Trophoblast cell (in vitro differentiated cells and primary cell): Measurements from ENCODE around the gene ADM5.

Experiments
- DNase-seq, 2 donors: peaks; one replicate each; pipeline ENCODE4 v3.0.0-alpha.2; 2016
- H2AFZ ChIP-seq: 2 replicates; pipeline ENCODE4 v1.6.1; 2013; ENCODE audit warnings: low read length, moderate library complexity, mild to moderate bottlenecking; ENCODE audit not compliant: insufficient read depth, poor library complexity
- H2AK5ac ChIP-seq: 2 replicates; pipeline ENCODE4 v1.6.1; 2013; ENCODE audit warnings: mild to moderate bottlenecking, low read length
- H2BK120ac ChIP-seq: 2 replicates; pipeline ENCODE4 v1.6.1; 2013; ENCODE audit warnings: low read length, mild to moderate bottlenecking, moderate library complexity; ENCODE audit not compliant: insufficient read depth, poor library complexity
- H2BK12ac ChIP-seq: 2 replicates; pipeline ENCODE4 v1.6.1; 2013; ENCODE audit warnings: mild to moderate bottlenecking, low read length, moderate library complexity
- H2BK5ac ChIP-seq: 2 replicates; pipeline ENCODE4 v1.6.1; 2013; ENCODE audit warnings: low read length, low read depth, moderate library complexity, mild to moderate bottlenecking; ENCODE audit not compliant: poor library complexity
- H3K14ac ChIP-seq: 2 replicates; pipeline ENCODE4 v1.6.1; 2013; ENCODE audit warnings: mild to moderate bottlenecking, low read length
- H3K18ac ChIP-seq: 2 replicates; pipeline ENCODE4 v1.6.1; 2013; ENCODE audit warnings: mild to moderate bottlenecking, low read length
- H3K23ac ChIP-seq: 2 replicates; pipeline ENCODE4 v1.6.1; 2013; ENCODE audit warnings: low read length
- H3K27ac ChIP-seq: 2 replicates; pipeline ENCODE4 v1.5.1; 2013; ENCODE audit warnings: low read depth, mild to moderate bottlenecking, inconsistent platforms, low read length, moderate library complexity
- H3K27me3 ChIP-seq: 2 replicates; pipeline ENCODE4 v1.6.1; 2013; ENCODE audit warnings: inconsistent platforms, mild to moderate bottlenecking, low read length, moderate library complexity; ENCODE audit not compliant: insufficient read depth
- H3K36me3 ChIP-seq, 2 experiments: 1 replicate in 1 of 2; 2 replicates in 1 of 2; pipeline ENCODE4 v1.6.1; 2013; ENCODE audit warnings: low read length in 2 of 2, mild to moderate bottlenecking in 2 of 2, moderate library complexity in 1 of 2; ENCODE audit not compliant: insufficient read depth in 2 of 2, control insufficient read depth in 1 of 2
- H3K4ac ChIP-seq: 2 replicates; pipeline ENCODE4 v1.6.1; 2013; ENCODE audit warnings: low read depth, mild to moderate bottlenecking, low read length, moderate library complexity
- H3K4me1 ChIP-seq, 2 experiments: 1 replicate in 1 of 2; 2 replicates in 1 of 2; pipeline ENCODE4 v1.6.1; 2013; ENCODE audit warnings: low read length in 2 of 2, mild to moderate bottlenecking in 2 of 2, moderate library complexity in 1 of 2; ENCODE audit not compliant: insufficient read depth in 2 of 2, control insufficient read depth in 1 of 2
- H3K4me2 ChIP-seq: 2 replicates; pipeline ENCODE4 v1.6.1; 2013; ENCODE audit warnings: inconsistent platforms, mild to moderate bottlenecking, low read length, moderate library complexity
- H3K4me3 ChIP-seq: 2 replicates; pipeline ENCODE4 v1.5.1; 2013; ENCODE audit warnings: mild to moderate bottlenecking, low read depth, low read length, inconsistent platforms
- H3K79me1 ChIP-seq: one replicate; pipeline ENCODE4 v1.6.1; 2013; ENCODE audit warnings: low read length
- H3K79me2 ChIP-seq: 2 replicates; pipeline ENCODE4 v1.6.1; 2013; ENCODE audit warnings: low read length, mild to moderate bottlenecking; ENCODE audit not compliant: control insufficient read depth, insufficient read depth, poor library complexity
- H3K9ac ChIP-seq: 2 replicates; pipeline ENCODE4 v1.6.1; 2013; ENCODE audit warnings: mild to moderate bottlenecking, low read length
- H3K9me3 ChIP-seq: 2 replicates; pipeline ENCODE4 v1.6.1; 2013; ENCODE audit warnings: low read depth, mild to moderate bottlenecking, control low read depth, inconsistent platforms, low read length; ENCODE audit not compliant: insufficient read depth
- H4K12ac ChIP-seq: 2 replicates; pipeline ENCODE4 v1.6.1; 2013; ENCODE audit warnings: low read depth, mild to moderate bottlenecking, low read length, moderate library complexity
- H4K8ac ChIP-seq: 2 replicates; pipeline ENCODE4 v1.6.1; 2013; ENCODE audit warnings: low read depth, mild to moderate bottlenecking, low read length, moderate library complexity
- H4K91ac ChIP-seq: one replicate; pipeline ENCODE4 v1.6.1; 2013; ENCODE audit warnings: low read depth, mild to moderate bottlenecking, low read length, moderate library complexity
- WGBS: extraction: QIAGEN DNeasy Blood & Tissue Kit; methylation state at CpG from one replicate; pipeline ENCODE4 v1.1.7; 2013; ENCODE audit warnings: missing lambda C conversion rate; ENCODE audit not compliant: insufficient read length, insufficient coverage; ENCODE audit errors: extremely low coverage; 5-methylcytosine and 5-hydroxymethylcytosine counted together

ADM5 gene

DNA sequence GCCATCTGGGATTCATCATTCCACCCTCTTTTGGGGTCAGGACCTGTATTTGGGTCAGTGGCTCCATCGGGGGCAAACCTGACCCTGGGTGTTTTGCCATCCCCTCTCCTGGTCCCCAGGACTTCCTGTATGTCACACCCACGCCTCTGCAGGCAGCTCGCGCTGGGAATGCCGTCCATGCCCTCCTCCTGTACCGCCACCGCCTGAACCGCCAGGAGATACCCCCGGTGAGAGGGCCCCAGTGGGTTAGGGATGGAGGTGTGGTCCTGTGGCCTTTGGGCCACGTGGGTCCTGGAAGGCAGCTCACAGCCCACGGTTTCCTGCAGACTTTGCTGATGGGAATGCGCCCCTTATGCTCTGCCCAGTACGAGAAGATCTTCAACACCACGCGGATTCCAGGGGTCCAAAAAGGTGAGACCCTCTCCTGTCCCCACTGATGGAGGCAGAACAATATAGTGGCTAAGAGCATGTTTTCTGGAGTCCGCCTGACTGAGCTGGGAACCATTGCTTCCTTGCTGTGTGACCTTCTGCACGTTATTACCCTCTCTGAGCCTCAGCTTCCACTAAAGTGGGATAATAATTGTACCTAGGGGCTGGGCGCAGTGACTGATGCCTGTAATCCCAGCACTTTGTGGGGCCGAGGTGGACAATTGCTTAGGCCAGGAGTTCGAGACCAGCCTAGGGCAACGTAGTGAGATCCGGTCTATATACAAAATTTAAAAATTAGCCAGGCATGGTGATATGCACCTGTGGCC lies 15.7 kb downstream of the ADM5 start:
- Histone ChIP-seq H2BK12ac (no peak overlapping the region), H3K4me2 (no peak overlapping the region), H3K18ac (no peak overlapping the region), H2BK120ac (no peak overlapping the region), H3K4ac (no peak overlapping the region), H3K14ac (no peak overlapping the region), H4K12ac (no peak overlapping the region), H3K23ac (no peak overlapping the region), H3K27ac (no peak overlapping the region), H4K8ac (no peak overlapping the region), H3K4me1 (no peaks in the 10 kb centered on the region), H3K36me3 (no peaks in the 10 kb centered on the region), H2AFZ (no peak overlapping the region), H3K79me2 (no peaks in the 10 kb centered on the region), H2BK5ac (no peak overlapping the region), H3K4me3 (no peak overlapping the region), H3K79me1 (no peaks in the 10 kb centered on the region), H3K27me3 (no peaks in the 10 kb centered on the region), H3K9ac (no peak overlapping the region), H4K91ac (no peak overlapping the region), H3K9me3 (no peaks in the 10 kb centered on the region), H2AK5ac (no peak overlapping the region)
- no CpG with 5 or more reads among the region's 22 CpGs for WGBS
- no peak for DNase-seq

DNA sequence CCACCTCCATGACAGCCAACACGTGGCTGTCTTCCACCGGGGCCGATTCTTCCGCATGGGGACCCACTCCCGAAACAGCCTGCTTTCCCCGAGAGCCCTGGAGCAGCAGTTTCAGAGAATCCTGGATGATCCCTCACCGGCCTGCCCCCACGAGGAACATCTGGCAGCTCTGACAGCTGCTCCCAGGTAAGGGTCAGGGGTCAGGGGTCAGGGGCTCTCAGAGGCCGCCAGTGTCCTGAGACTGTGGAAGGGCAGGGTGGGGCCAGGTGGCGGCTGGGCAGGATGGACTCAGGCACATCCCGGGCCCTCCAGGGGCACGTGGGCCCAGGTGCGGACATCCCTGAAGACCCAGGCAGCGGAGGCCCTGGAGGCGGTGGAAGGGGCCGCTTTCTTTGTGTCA lies 16.5 kb downstream of the ADM5 start:
- WGBS = no CpG with 5 or more reads among the region's 16 CpGs
- Histone ChIP-seq H3K14ac (no peak overlapping the region), H2AK5ac (no peak overlapping the region), H3K4me1 (no peaks in the 10 kb centered on the region), H3K27ac (no peak overlapping the region), H3K36me3 (no peaks in the 10 kb centered on the region), H3K4ac (no peak overlapping the region), H2BK120ac (no peak overlapping the region), H4K91ac (no peak overlapping the region), H3K79me1 (no peaks in the 10 kb centered on the region), H3K4me3 (no peak overlapping the region), H3K4me2 (no peak overlapping the region), H3K9me3 (no peaks in the 10 kb centered on the region), H3K18ac (no peak overlapping the region), H3K79me2 (no peaks in the 10 kb centered on the region), H2BK12ac (no peak overlapping the region), H3K9ac (no peak overlapping the region), H4K12ac (no peak overlapping the region), H3K27me3 (no peaks in the 10 kb centered on the region), H3K23ac (no peak overlapping the region), H2BK5ac (no peak overlapping the region), H4K8ac (no peak overlapping the region), H2AFZ (peak overlapping the region; percentile 8)
- no peak for DNase-seq

DNA sequence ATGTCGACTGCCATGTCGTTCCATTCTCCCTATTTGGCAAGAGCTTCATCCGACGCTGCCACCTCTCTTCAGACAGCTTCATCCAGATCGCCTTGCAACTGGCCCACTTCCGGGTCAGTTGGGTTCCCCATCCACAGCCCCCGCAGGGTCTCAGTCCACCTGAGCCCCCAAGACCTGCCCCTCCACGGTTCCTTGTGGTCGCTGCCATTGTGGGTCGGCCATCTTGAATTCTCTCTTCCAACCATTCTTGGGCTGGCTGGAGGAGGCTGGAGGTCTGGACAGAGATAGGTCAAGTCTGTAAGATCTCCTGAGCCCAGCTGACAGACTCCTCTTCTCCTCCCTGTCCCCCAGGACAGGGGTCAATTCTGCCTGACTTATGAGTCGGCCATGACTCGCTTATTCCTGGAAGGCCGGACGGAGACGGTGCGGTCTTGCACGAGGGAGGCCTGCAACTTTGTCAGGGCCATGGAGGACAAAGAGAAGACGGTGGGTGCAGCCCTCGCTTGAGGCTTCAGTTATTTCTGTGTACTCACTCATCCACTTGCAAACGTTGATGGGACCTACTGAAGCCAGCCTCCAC lies 21.1 kb downstream of the ADM5 start:
- no peak overlapping the region for H3K27ac ChIP-seq
- no peak for DNase-seq
- H3K18ac ChIP-seq = no peak overlapping the region
- H3K4me1 ChIP-seq = peaks cover 6 to 7% of the 10 kb centered on the region in 2 experiments
- H2AK5ac ChIP-seq = no peak overlapping the region
- no peak overlapping the region for H4K8ac ChIP-seq
- no peak overlapping the region for H3K4me3 ChIP-seq
- H3K27me3 ChIP-seq = no peaks in the 10 kb centered on the region
- H3K14ac ChIP-seq = no peak overlapping the region
- H3K4ac ChIP-seq = no peak overlapping the region
- no peaks in the 10 kb centered on the region for H3K79me1 ChIP-seq
- H3K4me2 ChIP-seq = no peak overlapping the region
- H2AFZ ChIP-seq = no peak overlapping the region
- no peaks in the 10 kb centered on the region for H3K79me2 ChIP-seq
- no peak overlapping the region for H4K91ac ChIP-seq
- WGBS = no CpG with 5 or more reads among the region's 20 CpGs
- H2BK5ac ChIP-seq = no peak overlapping the region
- no peak overlapping the region for H3K9ac ChIP-seq
- no peaks in the 10 kb centered on the region for H3K36me3 ChIP-seq
- H2BK120ac ChIP-seq = no peak overlapping the region
- H2BK12ac ChIP-seq = no peak overlapping the region
- no peak overlapping the region for H3K23ac ChIP-seq
- no peaks in the 10 kb centered on the region for H3K9me3 ChIP-seq
- H4K12ac ChIP-seq = no peak overlapping the region

DNA sequence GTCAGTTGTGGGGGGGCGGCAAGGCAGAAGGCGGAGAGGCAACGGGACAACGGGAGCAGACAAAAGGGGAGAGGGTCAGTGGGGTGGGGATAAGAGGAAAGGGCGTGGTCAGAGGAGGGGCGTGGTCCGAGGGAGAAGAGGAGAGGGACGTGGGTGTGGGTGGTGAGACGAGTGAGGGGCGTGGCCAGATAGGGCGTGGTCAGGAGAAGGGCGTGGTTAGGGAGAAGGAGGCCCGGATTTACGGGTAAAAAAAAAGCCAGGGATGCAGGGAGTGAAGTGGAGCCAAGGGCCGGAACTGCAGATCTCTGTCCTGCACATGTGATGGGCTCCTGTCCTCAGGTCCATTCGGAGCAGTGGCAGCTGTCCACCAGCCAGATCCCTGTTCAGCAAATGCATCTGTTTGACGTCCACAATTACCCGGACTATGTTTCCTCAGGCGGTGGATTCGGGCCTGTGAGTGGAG lies 23.0 kb downstream of the ADM5 start:
- Histone ChIP-seq H2BK120ac (no peak overlapping the region), H4K12ac (no peak overlapping the region), H2AK5ac (no peak overlapping the region), H3K4me1 (peaks cover 6 to 7% of the 10 kb centered on the region in 2 experiments), H2BK5ac (no peak overlapping the region), H4K8ac (no peak overlapping the region), H3K4me3 (no peak overlapping the region), H3K27ac (no peak overlapping the region), H3K79me2 (no peaks in the 10 kb centered on the region), H3K4ac (no peak overlapping the region), H3K36me3 (no peaks in the 10 kb centered on the region), H3K27me3 (no peaks in the 10 kb centered on the region), H3K14ac (no peak overlapping the region), H3K23ac (no peak overlapping the region), H2AFZ (no peak overlapping the region), H3K9ac (no peak overlapping the region), H4K91ac (no peak overlapping the region), H3K4me2 (no peak overlapping the region), H3K9me3 (no peaks in the 10 kb centered on the region), H3K18ac (no peak overlapping the region), H3K79me1 (no peaks in the 10 kb centered on the region), H2BK12ac (no peak overlapping the region)
- WGBS = 100% methylated on average over 1 of the region's 20 CpGs
- peak in 1 of 2 donors; percentile 30 for DNase-seq
